ENCODE results near the gene SUPT3H.

GRCh38 chr6:44995486-44996132, 382.1 kb downstream of the SUPT3H start:
- TF ChIP-seq CTCF (IDR thresholded peaks at IDR 0.05) (no peak), POLR2A (IDR thresholded peaks at IDR 0.05) (no peak)
